NCI-H510A treated with DMSO at 0.1 percent for 48 hours (cell line): Measurements from ENCODE around the gene PITPNC1.
"Not testable (repeated sequence)": the region's sequence is repeated elsewhere in the genome, so short reads cannot be mapped to it uniquely, and the experiment has no call there.

Experiments used
- DNase-seq: peaks from one replicate; lab custom pipeline; 2025; lab: John Stamatoyannopoulos, UW

The PITPNC1 gene

GRCh38 chr17:67624886-67625656 lies 248.0 kb downstream of the PITPNC1 start:
- peak; percentile 78 for DNase-seq

- no peak for DNase-seq
These were observed 248.9 kb downstream of the PITPNC1 start for GRCh38 chr17:67625971-67626370.

- no peak for DNase-seq
These were observed 251.5 kb downstream of the PITPNC1 start for GRCh38 chr17:67628580-67629013.

GRCh38 chr17:67629971-67630320 lies 252.9 kb downstream of the PITPNC1 start:
- DNase-seq = peak; percentile 70

GRCh38 chr17:67630836-67631235 lies 253.8 kb downstream of the PITPNC1 start:
- DNase-seq = not testable (repeated sequence)

GRCh38 chr17:67632141-67632540 lies 255.1 kb downstream of the PITPNC1 start:
- no peak for DNase-seq

GRCh38 chr17:67633751-67634211 lies 256.7 kb downstream of the PITPNC1 start:
- no peak for DNase-seq

- no peak for DNase-seq
These were observed 258.6 kb downstream of the PITPNC1 start for GRCh38 chr17:67635681-67636080.

- DNase-seq = no peak
These were observed 259.2 kb downstream of the PITPNC1 start for GRCh38 chr17:67636312-67636711.

GRCh38 chr17:67636834-67637520 lies 259.9 kb downstream of the PITPNC1 start:
- DNase-seq = no peak

- DNase-seq = no peak
These were observed 261.0 kb downstream of the PITPNC1 start for GRCh38 chr17:67637901-67638641.

- DNase-seq = no peak
These were observed 261.8 kb downstream of the PITPNC1 start for GRCh38 chr17:67638871-67639270.

GRCh38 chr17:67639555-67639954 lies 262.5 kb downstream of the PITPNC1 start:
- DNase-seq = peak; percentile 29

- no peak for DNase-seq
These were observed 262.9 kb downstream of the PITPNC1 start for GRCh38 chr17:67639979-67640378.

- no peak for DNase-seq
These were observed 265.4 kb downstream of the PITPNC1 start for GRCh38 chr17:67642488-67642887.

GRCh38 chr17:67644061-67644460 lies 267.0 kb downstream of the PITPNC1 start:
- no peak for DNase-seq

GRCh38 chr17:67645195-67645594 lies 268.1 kb downstream of the PITPNC1 start:
- not testable (repeated sequence) for DNase-seq

GRCh38 chr17:67646472-67646871 lies 269.4 kb downstream of the PITPNC1 start:
- DNase-seq = no peak

- DNase-seq = no peak
These were observed 270.4 kb downstream of the PITPNC1 start for GRCh38 chr17:67647482-67647881.

GRCh38 chr17:67648032-67648905 lies 271.2 kb downstream of the PITPNC1 start:
- DNase-seq = no peak

- not testable (repeated sequence) for DNase-seq
These were observed 271.8 kb downstream of the PITPNC1 start for GRCh38 chr17:67648906-67649295.

- DNase-seq = no peak
These were observed 272.8 kb downstream of the PITPNC1 start for GRCh38 chr17:67649891-67650290.
